AG09319 (cell line): ENCODE data around the gene PCP4L1.

Source experiments
- DNase-seq: peaks from one replicate; pipeline ENCODE4 v3.0.0-alpha.2; 2010; ENCODE audit warnings: low read depth; ENCODE audit errors: extremely low read depth
- TF ChIP-seq, protein P1 (sequence below): IDR thresholded peaks from 2 replicates; pipeline ENCODE4 v1.5.1; 2011; ENCODE audit warnings: low read depth, mild to moderate bottlenecking, inconsistent platforms, low read length, moderate library complexity

The PCP4L1 gene

DNA sequence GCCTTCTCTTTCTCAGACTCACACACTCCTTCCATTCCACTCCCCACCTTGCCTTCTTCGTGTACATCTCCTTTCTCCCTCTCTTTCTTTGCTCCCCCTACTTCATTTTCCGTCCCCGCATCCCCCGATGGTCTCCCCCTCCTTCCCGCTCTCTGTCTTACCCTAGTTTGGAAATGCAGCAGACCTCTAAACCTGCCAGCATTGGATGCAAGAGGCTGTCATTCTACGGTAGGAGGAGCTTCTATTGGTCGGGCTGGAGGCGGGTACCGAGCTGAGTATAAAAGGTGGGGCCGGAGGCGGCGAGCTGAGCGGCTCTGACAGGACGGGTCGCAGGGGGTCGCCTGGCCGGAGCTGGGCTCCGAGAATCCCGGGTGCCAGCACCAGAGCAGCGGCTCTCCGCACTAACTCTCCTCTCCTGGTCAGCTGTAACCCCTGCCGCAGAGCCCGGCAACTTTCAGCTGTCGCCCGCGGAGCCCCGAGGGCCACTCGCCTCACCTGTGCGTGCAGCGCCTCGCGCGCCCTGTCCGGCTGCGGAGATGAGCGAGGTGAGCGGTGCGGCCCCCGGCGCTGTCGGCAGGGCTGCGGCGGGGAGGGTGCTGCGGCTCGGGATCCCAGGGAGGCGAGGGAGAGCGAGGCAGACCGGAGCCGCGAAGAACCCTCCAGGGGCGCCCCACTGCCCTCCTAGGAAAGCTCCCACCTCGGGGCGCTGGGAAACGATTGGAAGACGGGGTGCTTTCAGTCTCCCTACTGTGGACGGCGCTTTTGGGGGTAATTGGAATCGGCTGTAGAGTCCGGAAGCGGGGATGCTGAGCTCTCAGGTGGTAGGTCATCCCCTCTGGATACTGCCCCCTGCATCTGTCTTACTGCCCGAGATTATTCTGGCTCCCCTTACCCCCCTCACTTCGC is at the start of gene PCP4L1:
Gene PCP4L1, plus strand, starts transcription at position 307 of the 906 bp plus-strand sequence. Its CDS starts 230 bp downstream, at position 537.
- TF ChIP-seq, protein P1, sequence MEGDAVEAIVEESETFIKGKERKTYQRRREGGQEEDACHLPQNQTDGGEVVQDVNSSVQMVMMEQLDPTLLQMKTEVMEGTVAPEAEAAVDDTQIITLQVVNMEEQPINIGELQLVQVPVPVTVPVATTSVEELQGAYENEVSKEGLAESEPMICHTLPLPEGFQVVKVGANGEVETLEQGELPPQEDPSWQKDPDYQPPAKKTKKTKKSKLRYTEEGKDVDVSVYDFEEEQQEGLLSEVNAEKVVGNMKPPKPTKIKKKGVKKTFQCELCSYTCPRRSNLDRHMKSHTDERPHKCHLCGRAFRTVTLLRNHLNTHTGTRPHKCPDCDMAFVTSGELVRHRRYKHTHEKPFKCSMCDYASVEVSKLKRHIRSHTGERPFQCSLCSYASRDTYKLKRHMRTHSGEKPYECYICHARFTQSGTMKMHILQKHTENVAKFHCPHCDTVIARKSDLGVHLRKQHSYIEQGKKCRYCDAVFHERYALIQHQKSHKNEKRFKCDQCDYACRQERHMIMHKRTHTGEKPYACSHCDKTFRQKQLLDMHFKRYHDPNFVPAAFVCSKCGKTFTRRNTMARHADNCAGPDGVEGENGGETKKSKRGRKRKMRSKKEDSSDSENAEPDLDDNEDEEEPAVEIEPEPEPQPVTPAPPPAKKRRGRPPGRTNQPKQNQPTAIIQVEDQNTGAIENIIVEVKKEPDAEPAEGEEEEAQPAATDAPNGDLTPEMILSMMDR = no peak
- no peak for DNase-seq

DNA sequence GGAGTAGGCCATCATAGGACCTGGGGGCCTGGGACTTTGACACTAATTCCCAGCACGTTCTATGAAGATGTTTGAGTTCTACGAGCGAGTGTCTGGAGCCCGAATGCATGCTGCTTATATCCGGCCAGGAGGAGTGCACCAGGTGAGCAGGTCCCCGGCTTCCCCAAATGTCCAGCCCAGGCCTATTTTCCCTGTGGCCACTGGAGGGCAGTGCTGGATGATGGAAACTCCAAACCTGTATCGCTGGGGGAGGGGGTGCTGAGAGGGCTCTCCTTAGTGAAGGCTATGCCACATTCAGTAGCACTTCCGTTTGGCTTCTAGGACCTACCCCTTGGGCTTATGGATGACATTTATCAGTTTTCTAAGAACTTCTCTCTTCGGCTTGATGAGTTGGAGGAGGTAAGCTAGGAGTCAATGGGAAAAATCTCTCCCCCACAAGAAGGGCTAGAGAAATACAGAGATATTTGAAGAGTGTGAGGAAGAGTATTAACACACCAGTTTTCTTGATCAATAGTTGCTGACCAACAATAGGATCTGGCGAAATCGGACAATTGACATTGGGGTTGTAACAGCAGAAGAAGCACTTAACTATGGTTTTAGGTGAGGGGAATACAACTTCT is 48.6 kb upstream of the PCP4L1 start:
- TF ChIP-seq, protein P1 = peak; percentile 93
- DNase-seq = no peak

DNA sequence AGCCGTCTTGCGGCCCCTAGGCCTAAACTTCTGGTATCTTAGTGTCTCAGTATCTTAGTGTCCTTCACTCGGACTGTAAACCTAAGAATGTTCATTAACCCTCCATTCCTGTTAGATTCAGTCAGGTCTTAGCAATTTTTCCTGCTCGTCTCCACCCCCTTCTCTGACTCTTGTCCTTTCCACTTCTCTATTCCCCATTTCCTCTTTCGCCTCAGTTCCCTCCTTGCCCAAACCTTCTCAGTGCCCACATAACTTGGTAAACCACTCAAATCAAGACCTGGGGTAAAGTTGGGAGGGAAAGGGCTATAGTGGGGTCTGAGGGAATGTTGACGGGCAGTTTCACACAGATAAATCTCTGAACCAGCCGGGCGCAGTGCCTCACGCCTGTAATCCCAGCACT is 44.2 kb upstream of the PCP4L1 start:
- TF ChIP-seq, protein P1 = no peak
- DNase-seq = no peak

DNA sequence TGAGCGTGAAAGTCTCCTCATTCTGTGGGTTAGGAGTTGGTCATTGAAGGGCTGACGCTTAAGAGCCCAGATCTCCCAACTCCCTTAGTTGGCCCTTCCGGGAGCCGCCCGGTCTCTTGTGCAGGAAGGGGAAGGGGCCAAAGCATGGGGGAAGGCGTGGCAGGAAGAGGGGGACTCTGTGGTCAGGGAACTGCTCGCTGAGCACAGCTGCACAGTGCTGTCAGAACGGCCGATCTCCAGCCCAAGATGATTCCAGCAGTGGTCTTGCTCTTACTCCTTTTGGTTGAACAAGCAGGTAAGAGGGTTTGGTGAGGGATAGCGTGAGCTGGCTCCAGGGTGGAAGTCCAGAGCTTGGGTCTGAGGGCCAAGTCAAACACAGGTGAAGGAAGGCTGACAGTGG is 43.5 kb upstream of the PCP4L1 start, which contains the start of gene FCER1G:
Gene FCER1G, plus strand, starts transcription at position 220 of the 400 bp plus-strand sequence. Its CDS starts 27 bp downstream, at position 247.
- DNase-seq = no peak
- TF ChIP-seq, protein P1 = no peak

DNA sequence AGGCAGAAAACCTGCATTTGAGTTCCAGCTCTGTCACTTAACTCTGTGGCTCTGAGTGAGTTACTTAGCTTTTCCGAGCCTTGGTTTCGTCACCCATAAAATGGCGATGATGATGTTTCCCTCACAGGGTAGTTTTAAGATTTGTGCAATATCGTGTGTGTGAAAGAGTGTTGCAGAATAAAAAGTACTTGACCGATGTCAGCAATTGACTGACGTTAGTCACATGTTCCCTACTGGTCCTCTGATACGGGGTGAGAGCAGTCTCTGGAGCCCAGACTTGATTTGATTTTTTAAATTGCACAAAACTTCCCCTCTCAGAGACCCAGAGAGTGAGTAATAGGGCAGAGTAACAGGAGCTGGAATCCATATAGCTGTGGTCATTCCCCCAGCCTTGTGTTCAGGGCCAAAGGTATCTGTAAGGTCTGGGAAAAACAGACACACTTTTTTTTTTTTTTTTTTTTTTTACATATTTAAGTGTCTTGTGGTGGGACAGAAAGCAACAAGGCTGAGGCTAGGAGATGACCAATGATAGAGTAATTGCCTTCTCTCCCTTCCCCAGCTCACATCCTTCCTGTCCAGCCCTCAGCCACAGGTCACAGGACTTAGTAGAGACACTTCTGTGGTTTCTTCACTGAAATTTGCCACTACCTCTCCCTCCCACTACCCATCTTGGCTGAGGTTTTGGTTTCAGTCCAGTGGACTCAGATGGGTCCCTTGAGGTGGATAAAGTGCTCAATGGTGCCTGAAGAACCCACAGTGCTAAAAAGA is 41.4 kb upstream of the PCP4L1 start:
- DNase-seq = no peak
- TF ChIP-seq, protein P1 = no peak

DNA sequence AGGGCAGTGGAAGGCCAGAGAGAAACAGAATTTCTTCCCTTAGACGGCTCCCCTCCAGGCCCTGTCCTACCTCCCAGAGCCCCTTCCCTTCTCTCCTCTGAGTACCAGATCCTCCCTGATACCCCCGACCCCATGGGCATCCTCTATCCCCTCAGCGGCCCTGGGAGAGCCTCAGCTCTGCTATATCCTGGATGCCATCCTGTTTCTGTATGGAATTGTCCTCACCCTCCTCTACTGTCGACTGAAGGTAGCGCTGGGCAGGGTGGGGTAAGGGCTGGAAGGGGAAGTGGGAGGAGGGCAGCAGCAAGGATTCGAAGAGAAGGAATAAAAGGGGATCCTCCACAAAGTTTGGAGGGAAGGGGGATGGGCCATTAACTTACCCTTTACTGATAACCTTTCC is 40.7 kb upstream of the PCP4L1 start:
- TF ChIP-seq, protein P1 = no peak
- no peak for DNase-seq
